ENCODE results near the gene NAGPA. TPM values are rescaled to one million over a fixed set of nuclear protein-coding genes. Genes with fewer than 3 reads are reported as not detected.
A peak's percentile ranks its signal among the peaks of the same experiment; 100 is the strongest.
"Not testable (repeated sequence)": the region's sequence is repeated elsewhere in the genome, so short reads cannot be mapped to it uniquely, and the experiment has no call there.

Gene NAGPA
- polyA plus RNA-seq: 19.3 TPM
- long read RNA-seq, donor 1, partial matches to known transcripts: 0 of 2 reads
- long read RNA-seq, donor 1, other reads (novel, unspliced or antisense): 0 of 2 reads
- long read RNA-seq, donor 2, partial matches to known transcripts: 0 of 5 reads
- long read RNA-seq, donor 2, other reads (novel, unspliced or antisense): 0 of 5 reads
- long read RNA-seq, donor 3: 0 reads
- long read RNA-seq, donor 4, partial matches to known transcripts: 0 of 2 reads
- long read RNA-seq, donor 4, other reads (novel, unspliced or antisense): 0 of 2 reads
- long read RNA-seq, donor 5, partial matches to known transcripts: 0 of 1 reads
- long read RNA-seq, donor 5, other reads (novel, unspliced or antisense): 0 of 1 reads
- long read RNA-seq, donor 6, transcript NAGPA-201 (10 exons, 2,202 nt): major isoform, 7 of 7 reads
- long read RNA-seq, donor 6, partial matches to known transcripts: 0 of 7 reads
- long read RNA-seq, donor 6, other reads (novel, unspliced or antisense): 0 of 7 reads
- long read RNA-seq, donor 7: 0 reads
- long read RNA-seq, donor 8, partial matches to known transcripts: 0 of 4 reads
- long read RNA-seq, donor 8, other reads (novel, unspliced or antisense): 0 of 4 reads
- long read RNA-seq, donor 9, partial matches to known transcripts: 0 of 4 reads
- long read RNA-seq, donor 9, other reads (novel, unspliced or antisense): 0 of 4 reads
- long read RNA-seq, donor 10, partial matches to known transcripts: 0 of 3 reads
- long read RNA-seq, donor 10, other reads (novel, unspliced or antisense): 0 of 3 reads
- long read RNA-seq, donor 11, partial matches to known transcripts: 0 of 4 reads
- long read RNA-seq, donor 11, other reads (novel, unspliced or antisense): 0 of 4 reads

- Histone ChIP-seq H3K9me3 (ENCODE audit: control insufficient read depth, low read depth, low read length) (no peaks in the 10 kb centered on the region), H3K27ac (ENCODE audit: low read length) (peak within 1 kb of the TSS; percentile 52), H3K27me3 (ENCODE audit: control insufficient read depth, insufficient read depth, low read length) (no peaks in the 10 kb centered on the region), H3K36me3 (ENCODE audit: control insufficient read depth, insufficient read depth, low read length) (peaks cover 15% of the 10 kb centered on the region), H3K4me3 (ENCODE audit: low read length) (peak within 1 kb of the TSS; percentile 68), H3K4me1 (ENCODE audit: control insufficient read depth, insufficient read depth, low read length) (peaks cover 34% of the 10 kb centered on the region)
- peak; percentile 82 to 89 for DNase-seq
- WGBS (ENCODE audit: insufficient coverage, low lambda C conversion rate): no CpG with 5 or more reads among the region's 104 CpGs
Measured at GRCh38 chr16:5033256-5034166, at the start of gene NAGPA. Gene NAGPA, minus strand, starts transcription at chr16:5033935. Its CDS starts 21 bp downstream, at chr16:5033914.

- H3K9me3 ChIP-seq (ENCODE audit: control insufficient read depth, low read depth, low read length); H3K27ac ChIP-seq (ENCODE audit: low read length); H3K4me3 ChIP-seq (ENCODE audit: low read length); H3K4me1 ChIP-seq (ENCODE audit: control insufficient read depth, insufficient read depth, low read length); DNase-seq; H3K27me3 ChIP-seq (ENCODE audit: control insufficient read depth, insufficient read depth, low read length): not testable (repeated sequence)
- no CpG with 5 or more reads among the region's 9 CpGs for WGBS (ENCODE audit: insufficient coverage, low lambda C conversion rate)
- peaks cover 35% of the 10 kb centered on the region for H3K36me3 ChIP-seq (ENCODE audit: control insufficient read depth, insufficient read depth, low read length)
Measured at GRCh38 chr16:5080996-5081395, 47.3 kb upstream of the NAGPA start.

- not testable (repeated sequence) for H3K4me1 ChIP-seq (ENCODE audit: control insufficient read depth, insufficient read depth, low read length); H3K9me3 ChIP-seq (ENCODE audit: control insufficient read depth, low read depth, low read length); H3K27ac ChIP-seq (ENCODE audit: low read length); H3K27me3 ChIP-seq (ENCODE audit: control insufficient read depth, insufficient read depth, low read length); H3K4me3 ChIP-seq (ENCODE audit: low read length); DNase-seq
- no CpG with 5 or more reads among the region's 12 CpGs for WGBS (ENCODE audit: insufficient coverage, low lambda C conversion rate)
- peaks cover 37% of the 10 kb centered on the region for H3K36me3 ChIP-seq (ENCODE audit: control insufficient read depth, insufficient read depth, low read length)
Measured at GRCh38 chr16:5080461-5080860, 46.7 kb upstream of the NAGPA start.

DNA sequence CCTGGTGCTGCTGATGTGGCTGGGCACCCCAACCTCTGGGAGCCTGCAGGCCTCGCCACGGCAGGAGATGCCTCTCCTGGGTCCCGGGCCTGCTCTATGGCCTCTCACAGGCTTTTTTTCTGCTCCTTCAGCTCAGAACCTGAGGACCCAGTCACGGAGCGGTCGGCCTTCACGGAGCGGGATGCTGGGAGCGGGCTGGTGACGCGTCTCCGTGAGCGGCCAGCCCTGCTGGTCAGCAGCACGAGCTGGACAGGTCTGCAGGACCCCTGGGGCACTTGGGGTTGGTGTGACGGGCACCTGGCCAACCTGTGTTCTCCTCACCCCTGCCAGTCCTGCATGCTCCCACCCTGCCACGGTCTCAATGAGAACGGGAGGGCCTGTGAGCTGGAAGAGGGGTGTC, 44.9 kb upstream of the NAGPA start:
- no CpG with 5 or more reads among the region's 17 CpGs for WGBS (ENCODE audit: insufficient coverage, low lambda C conversion rate)
- H3K4me1 ChIP-seq (ENCODE audit: control insufficient read depth, insufficient read depth, low read length): no peaks in the 10 kb centered on the region
- H3K36me3 ChIP-seq (ENCODE audit: control insufficient read depth, insufficient read depth, low read length): peaks cover 41% of the 10 kb centered on the region
- H3K27me3 ChIP-seq (ENCODE audit: control insufficient read depth, insufficient read depth, low read length): no peaks in the 10 kb centered on the region
- H3K4me3 ChIP-seq (ENCODE audit: low read length): no peak overlapping the region
- H3K9me3 ChIP-seq (ENCODE audit: control insufficient read depth, low read depth, low read length): no peaks in the 10 kb centered on the region
- no peak overlapping the region for H3K27ac ChIP-seq (ENCODE audit: low read length)
- DNase-seq: no peak

DNA sequence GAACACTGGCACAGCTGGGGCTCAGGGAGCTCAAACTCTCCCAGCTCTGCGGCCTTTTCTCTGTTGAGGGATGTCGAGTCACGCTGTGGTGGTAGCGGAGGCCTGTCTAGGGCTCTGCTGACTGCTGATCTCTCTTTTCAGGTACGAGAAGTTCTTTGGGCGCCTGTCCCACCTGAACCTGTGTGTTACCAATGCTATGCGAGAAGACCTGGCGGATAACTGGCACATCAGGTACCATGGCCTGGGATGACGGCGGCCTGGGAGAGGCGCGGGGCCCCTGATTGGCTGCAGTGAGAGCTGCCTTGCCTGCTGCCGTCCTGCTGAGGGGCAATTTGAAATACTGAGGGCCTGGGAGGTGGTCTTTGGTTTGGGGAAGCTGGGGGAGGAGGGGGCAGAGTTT, 43.6 kb upstream of the NAGPA start:
- H3K9me3 ChIP-seq (ENCODE audit: control insufficient read depth, low read depth, low read length): no peaks in the 10 kb centered on the region
- H3K36me3 ChIP-seq (ENCODE audit: control insufficient read depth, insufficient read depth, low read length): peaks cover 35% of the 10 kb centered on the region
- WGBS (ENCODE audit: insufficient coverage, low lambda C conversion rate): no CpG with 5 or more reads among the region's 13 CpGs
- no peak for DNase-seq
- no peak overlapping the region for H3K4me3 ChIP-seq (ENCODE audit: low read length)
- H3K27ac ChIP-seq (ENCODE audit: low read length): no peak overlapping the region
- peaks cover 7% of the 10 kb centered on the region for H3K4me1 ChIP-seq (ENCODE audit: control insufficient read depth, insufficient read depth, low read length)
- no peaks in the 10 kb centered on the region for H3K27me3 ChIP-seq (ENCODE audit: control insufficient read depth, insufficient read depth, low read length)

DNA sequence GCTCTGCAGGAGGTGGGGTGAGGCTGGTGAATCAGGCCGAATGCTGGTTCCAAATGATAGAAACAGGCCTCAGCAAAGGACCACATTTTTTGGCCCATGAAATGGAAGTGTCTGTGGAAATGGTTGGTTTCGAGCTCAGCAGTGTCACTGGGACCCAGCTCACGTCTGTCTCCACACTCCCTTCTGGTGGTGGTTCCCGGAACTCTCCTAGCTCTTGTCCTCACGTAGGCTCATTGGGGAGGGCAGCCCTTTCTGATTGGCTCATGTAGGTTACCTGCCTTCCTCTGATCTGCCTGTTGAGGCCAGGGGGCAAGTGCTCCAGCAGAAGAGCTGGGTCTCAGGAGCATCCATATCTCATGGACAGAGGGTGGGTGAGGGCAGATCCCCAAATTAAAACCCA, 41.9 kb upstream of the NAGPA start:
- no peak for DNase-seq
- Histone ChIP-seq H3K4me3 (ENCODE audit: low read length) (no peak overlapping the region), H3K36me3 (ENCODE audit: control insufficient read depth, insufficient read depth, low read length) (peaks cover 35% of the 10 kb centered on the region), H3K27me3 (ENCODE audit: control insufficient read depth, insufficient read depth, low read length) (no peaks in the 10 kb centered on the region), H3K4me1 (ENCODE audit: control insufficient read depth, insufficient read depth, low read length) (peaks cover 13% of the 10 kb centered on the region), H3K9me3 (ENCODE audit: control insufficient read depth, low read depth, low read length) (no peaks in the 10 kb centered on the region), H3K27ac (ENCODE audit: low read length) (no peak overlapping the region)
- WGBS (ENCODE audit: insufficient coverage, low lambda C conversion rate): no CpG with 5 or more reads among the region's 5 CpGs

DNA sequence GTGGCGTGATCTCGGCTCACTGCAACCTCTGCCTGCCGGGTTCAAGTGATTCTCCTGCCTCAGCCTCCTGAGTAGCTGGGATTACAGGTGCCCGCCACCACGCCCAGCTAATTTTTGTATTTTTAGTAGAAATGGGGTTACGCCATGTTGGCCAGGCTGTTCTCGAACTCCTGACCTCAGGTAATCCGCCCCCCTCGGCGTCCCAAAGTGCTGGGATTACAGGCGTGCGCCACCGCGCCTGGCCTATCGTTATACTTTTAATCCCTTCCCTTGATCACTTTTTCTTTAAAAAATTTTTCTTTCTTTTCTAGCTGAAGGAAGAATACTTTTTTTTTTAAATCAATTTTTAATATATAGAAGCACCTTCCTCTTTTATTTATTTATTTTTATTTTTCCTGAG, 40.0 kb upstream of the NAGPA start:
- not testable (repeated sequence) for H3K27me3 ChIP-seq (ENCODE audit: control insufficient read depth, insufficient read depth, low read length); DNase-seq; H3K27ac ChIP-seq (ENCODE audit: low read length); H3K9me3 ChIP-seq (ENCODE audit: control insufficient read depth, low read depth, low read length); H3K4me3 ChIP-seq (ENCODE audit: low read length)
- 93% methylated on average over 9 of the region's 15 CpGs for WGBS (ENCODE audit: insufficient coverage, low lambda C conversion rate)
- H3K4me1 ChIP-seq (ENCODE audit: control insufficient read depth, insufficient read depth, low read length): peaks cover 13% of the 10 kb centered on the region
- peaks cover 33% of the 10 kb centered on the region for H3K36me3 ChIP-seq (ENCODE audit: control insufficient read depth, insufficient read depth, low read length)

- Histone ChIP-seq H3K9me3 (ENCODE audit: control insufficient read depth, low read depth, low read length) (no peaks in the 10 kb centered on the region), H3K4me1 (ENCODE audit: control insufficient read depth, insufficient read depth, low read length) (peaks cover 13% of the 10 kb centered on the region), H3K36me3 (ENCODE audit: control insufficient read depth, insufficient read depth, low read length) (peaks cover 29% of the 10 kb centered on the region), H3K27ac (ENCODE audit: low read length) (no peak overlapping the region), H3K4me3 (ENCODE audit: low read length) (no peak overlapping the region), H3K27me3 (ENCODE audit: control insufficient read depth, insufficient read depth, low read length) (no peaks in the 10 kb centered on the region)
- no peak for DNase-seq
- WGBS (ENCODE audit: insufficient coverage, low lambda C conversion rate): no CpG with 5 or more reads among the region's 2 CpGs
Measured at GRCh38 chr16:5073279-5073629, 39.5 kb upstream of the NAGPA start.

DNA sequence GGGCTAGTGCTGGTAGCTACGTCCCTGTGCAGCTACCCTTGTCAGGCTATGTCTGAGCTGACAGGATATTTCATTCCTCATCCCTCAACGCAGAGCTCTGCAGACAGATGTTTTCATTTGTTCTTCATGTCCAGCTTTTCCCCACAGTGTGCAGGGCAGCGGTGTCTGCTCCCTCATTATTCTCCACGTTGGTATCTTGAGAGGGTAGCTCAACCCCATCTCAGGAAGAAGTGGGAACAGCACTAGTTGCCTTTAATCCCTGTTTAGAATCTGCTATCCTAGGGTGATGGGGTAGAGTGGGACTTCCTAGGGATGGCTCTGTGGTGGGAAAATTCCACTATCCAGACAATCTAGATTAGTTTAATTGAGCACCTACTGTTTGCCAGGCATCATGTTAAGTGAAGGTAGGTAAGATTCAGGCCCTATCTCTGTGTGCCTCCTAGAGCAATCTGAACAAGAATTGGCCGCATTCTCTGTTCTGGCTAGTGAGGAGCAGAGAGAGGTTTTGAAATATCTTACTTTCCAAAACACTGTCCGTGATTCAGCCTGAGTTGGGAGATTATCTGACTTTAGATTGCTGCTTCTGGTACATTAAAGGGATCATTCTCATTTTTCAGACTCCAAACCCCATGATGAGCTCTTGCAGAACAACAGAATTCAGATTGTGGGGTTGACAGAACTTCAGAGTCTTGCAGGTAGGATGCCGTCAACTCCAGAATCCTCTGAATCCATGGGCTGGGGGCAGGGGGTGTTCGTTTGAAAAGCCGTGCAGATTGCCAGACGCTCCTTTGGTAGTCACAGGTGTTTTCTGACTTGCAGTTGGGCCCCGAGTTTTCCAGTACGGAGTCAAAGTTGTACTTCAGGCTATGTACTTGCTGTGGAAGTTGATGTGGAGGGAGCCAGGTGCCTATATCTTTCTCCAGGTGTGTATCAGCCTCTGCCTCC, 38.9 kb upstream of the NAGPA start:
- peaks cover 13% of the 10 kb centered on the region for H3K4me1 ChIP-seq (ENCODE audit: control insufficient read depth, insufficient read depth, low read length)
- peaks cover 27% of the 10 kb centered on the region for H3K36me3 ChIP-seq (ENCODE audit: control insufficient read depth, insufficient read depth, low read length)
- no peaks in the 10 kb centered on the region for H3K9me3 ChIP-seq (ENCODE audit: control insufficient read depth, low read depth, low read length)
- no CpG with 5 or more reads among the region's 12 CpGs for WGBS (ENCODE audit: insufficient coverage, low lambda C conversion rate)
- peak overlapping the region; percentile 80 for H3K4me3 ChIP-seq (ENCODE audit: low read length)
- DNase-seq: no peak
- H3K27me3 ChIP-seq (ENCODE audit: control insufficient read depth, insufficient read depth, low read length): no peaks in the 10 kb centered on the region
- H3K27ac ChIP-seq (ENCODE audit: low read length): peak overlapping the region; percentile 75
